ENCODE results near the gene LPXN.

The LPXN gene

GRCh38 chr11:58579192-58580129 lies 3.8 kb upstream of the LPXN start:
- TF ChIP-seq CEBPB (IDR thresholded peaks at IDR 0.05) (peak; percentile 22; the same call in 1 of the 2 replicates), ZBTB7A (IDR thresholded peaks at IDR 0.05; ENCODE audit: low read depth) (peak; percentile 75), NFIC (IDR thresholded peaks at IDR 0.05) (no peak), TEAD4 (IDR thresholded peaks at IDR 0.05) (no peak), TCF12 (IDR thresholded peaks at IDR 0.05; ENCODE audit: low read depth) (peak; percentile 50; the same call in 1 of the 2 replicates), EGR1 (IDR thresholded peaks at IDR 0.05) (no peak), RAD21 (IDR thresholded peaks at IDR 0.05; ENCODE audit: low read depth) (no peak)
- TF ChIP-seq, protein P1, sequence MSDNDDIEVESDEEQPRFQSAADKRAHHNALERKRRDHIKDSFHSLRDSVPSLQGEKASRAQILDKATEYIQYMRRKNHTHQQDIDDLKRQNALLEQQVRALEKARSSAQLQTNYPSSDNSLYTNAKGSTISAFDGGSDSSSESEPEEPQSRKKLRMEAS (IDR thresholded peaks at IDR 0.05): peak; percentile 95
- TF ChIP-seq, protein P2, sequence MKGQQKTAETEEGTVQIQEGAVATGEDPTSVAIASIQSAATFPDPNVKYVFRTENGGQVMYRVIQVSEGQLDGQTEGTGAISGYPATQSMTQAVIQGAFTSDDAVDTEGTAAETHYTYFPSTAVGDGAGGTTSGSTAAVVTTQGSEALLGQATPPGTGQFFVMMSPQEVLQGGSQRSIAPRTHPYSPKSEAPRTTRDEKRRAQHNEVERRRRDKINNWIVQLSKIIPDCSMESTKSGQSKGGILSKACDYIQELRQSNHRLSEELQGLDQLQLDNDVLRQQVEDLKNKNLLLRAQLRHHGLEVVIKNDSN (IDR thresholded peaks at IDR 0.05): peak; percentile 96
- TF ChIP-seq, protein P3, sequence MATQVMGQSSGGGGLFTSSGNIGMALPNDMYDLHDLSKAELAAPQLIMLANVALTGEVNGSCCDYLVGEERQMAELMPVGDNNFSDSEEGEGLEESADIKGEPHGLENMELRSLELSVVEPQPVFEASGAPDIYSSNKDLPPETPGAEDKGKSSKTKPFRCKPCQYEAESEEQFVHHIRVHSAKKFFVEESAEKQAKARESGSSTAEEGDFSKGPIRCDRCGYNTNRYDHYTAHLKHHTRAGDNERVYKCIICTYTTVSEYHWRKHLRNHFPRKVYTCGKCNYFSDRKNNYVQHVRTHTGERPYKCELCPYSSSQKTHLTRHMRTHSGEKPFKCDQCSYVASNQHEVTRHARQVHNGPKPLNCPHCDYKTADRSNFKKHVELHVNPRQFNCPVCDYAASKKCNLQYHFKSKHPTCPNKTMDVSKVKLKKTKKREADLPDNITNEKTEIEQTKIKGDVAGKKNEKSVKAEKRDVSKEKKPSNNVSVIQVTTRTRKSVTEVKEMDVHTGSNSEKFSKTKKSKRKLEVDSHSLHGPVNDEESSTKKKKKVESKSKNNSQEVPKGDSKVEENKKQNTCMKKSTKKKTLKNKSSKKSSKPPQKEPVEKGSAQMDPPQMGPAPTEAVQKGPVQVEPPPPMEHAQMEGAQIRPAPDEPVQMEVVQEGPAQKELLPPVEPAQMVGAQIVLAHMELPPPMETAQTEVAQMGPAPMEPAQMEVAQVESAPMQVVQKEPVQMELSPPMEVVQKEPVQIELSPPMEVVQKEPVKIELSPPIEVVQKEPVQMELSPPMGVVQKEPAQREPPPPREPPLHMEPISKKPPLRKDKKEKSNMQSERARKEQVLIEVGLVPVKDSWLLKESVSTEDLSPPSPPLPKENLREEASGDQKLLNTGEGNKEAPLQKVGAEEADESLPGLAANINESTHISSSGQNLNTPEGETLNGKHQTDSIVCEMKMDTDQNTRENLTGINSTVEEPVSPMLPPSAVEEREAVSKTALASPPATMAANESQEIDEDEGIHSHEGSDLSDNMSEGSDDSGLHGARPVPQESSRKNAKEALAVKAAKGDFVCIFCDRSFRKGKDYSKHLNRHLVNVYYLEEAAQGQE (IDR thresholded peaks at IDR 0.05; ENCODE audit: low read depth): no peak

DNA sequence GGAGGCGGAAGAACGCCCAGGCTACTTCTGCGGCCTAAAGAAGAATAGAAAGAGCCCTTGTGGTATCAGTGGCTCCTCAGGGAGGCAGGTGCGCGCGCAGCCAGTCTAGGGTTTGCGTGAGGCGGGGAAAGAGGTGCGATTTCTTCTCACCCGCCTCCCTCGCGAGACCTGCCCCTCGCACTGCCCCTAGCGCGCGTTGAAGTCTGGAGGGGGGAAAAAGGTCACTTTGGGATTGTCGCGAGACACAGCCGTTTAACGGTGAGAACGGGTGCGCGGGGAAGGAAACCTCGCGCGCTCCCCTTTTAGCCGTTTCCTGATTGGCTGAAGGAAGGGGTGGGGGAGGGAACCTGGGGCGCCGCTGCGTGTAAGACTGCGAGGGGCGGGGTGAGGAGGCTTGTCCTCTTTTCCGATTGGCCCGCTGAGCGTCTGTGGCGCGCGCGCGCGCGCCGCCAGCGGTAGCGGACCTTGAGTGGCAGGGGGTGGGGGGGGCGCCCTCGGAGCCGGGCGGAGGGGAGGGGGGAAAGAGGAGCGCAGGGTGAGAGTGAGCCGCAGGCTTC lies 3.1 kb upstream of the LPXN start, which contains the start of gene ZFP91:
TSS of gene ZFP91 (plus strand) at position 429 of the 557 bp plus-strand sequence. CDS start 219 bp downstream, outside the sequence.
- TF ChIP-seq CREB1 (IDR thresholded peaks at IDR 0.05; ENCODE audit: low read depth): no peak
- TF ChIP-seq YY1 (IDR thresholded peaks at IDR 0.05; ENCODE audit: low read depth): no peak
- no peak; the same call in 1 of the 2 replicates for TF ChIP-seq TAF1 (IDR thresholded peaks at IDR 0.05; ENCODE audit: low read depth)
- no peak for TF ChIP-seq TCF12 (IDR thresholded peaks at IDR 0.05; ENCODE audit: low read depth)
- TF ChIP-seq RAD21 (IDR thresholded peaks at IDR 0.05; ENCODE audit: low read depth): no peak
- TF ChIP-seq EP300 (IDR thresholded peaks at IDR 0.05; ENCODE audit: borderline replicate concordance): no peak
- no peak for TF ChIP-seq TEAD4 (IDR thresholded peaks at IDR 0.05)
- TF ChIP-seq ZBTB7A (IDR thresholded peaks at IDR 0.05; ENCODE audit: low read depth): no peak
- TF ChIP-seq, protein P3 (IDR thresholded peaks at IDR 0.05; ENCODE audit: low read depth): no peak
- TF ChIP-seq, protein P2 (IDR thresholded peaks at IDR 0.05): no peak
- TF ChIP-seq FOXM1 (IDR thresholded peaks at IDR 0.05; ENCODE audit: borderline replicate concordance, low read depth): no peak

DNA sequence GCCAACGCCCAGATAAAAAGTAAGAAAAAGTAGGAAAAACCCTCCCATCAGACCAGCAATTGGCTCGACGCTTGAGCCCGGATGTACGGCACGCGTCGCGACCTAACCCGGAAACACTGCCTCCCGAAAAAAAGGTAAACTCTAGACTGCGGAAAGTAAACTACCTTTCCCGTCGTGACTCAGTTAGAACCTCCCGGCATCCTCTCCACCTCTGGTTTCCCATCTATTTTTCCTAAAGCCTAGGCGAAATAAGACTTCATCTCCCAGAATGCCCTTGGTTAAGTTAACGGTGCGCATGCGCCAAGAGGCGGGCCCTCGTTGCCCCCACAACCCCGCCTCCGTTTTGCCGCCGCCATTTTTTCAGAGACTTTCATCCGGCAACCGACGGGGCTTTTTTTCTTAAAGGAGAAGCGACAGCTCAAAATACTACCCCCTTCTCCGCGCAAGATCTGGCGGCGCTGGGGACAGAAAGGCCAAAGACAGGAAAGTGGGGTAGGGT lies 2.5 kb upstream of the LPXN start:
- TF ChIP-seq CREB1 (IDR thresholded peaks at IDR 0.05; ENCODE audit: low read depth) (peak; percentile 65), TCF12 (IDR thresholded peaks at IDR 0.05; ENCODE audit: low read depth) (peak; percentile 63; the same call in 1 of the 2 replicates), TAF1 (IDR thresholded peaks at IDR 0.05; ENCODE audit: low read depth) (0 out of 2 replicates have a peak, but pooled peaks have one; percentile 31), EP300 (IDR thresholded peaks at IDR 0.05; ENCODE audit: borderline replicate concordance) (no peak), TEAD4 (IDR thresholded peaks at IDR 0.05) (no peak; the same call in 1 of the 2 replicates), YY1 (IDR thresholded peaks at IDR 0.05; ENCODE audit: low read depth) (peak; percentile 88), RAD21 (IDR thresholded peaks at IDR 0.05; ENCODE audit: low read depth) (no peak), NFIC (IDR thresholded peaks at IDR 0.05) (no peak; the same call in 1 of the 2 replicates)
- TF ChIP-seq, protein P1 (IDR thresholded peaks at IDR 0.05): peak; percentile 72

GRCh38 chr11:58577555-58578135 lies 2.0 kb upstream of the LPXN start:
- no peak for TF ChIP-seq FOXM1 (IDR thresholded peaks at IDR 0.05; ENCODE audit: borderline replicate concordance, low read depth)
- no peak for TF ChIP-seq YY1 (IDR thresholded peaks at IDR 0.05; ENCODE audit: low read depth)
- TF ChIP-seq, protein P3 (IDR thresholded peaks at IDR 0.05; ENCODE audit: low read depth): no peak
- no peak for TF ChIP-seq CEBPB (IDR thresholded peaks at IDR 0.05)
- no peak for TF ChIP-seq TEAD4 (IDR thresholded peaks at IDR 0.05)
- no peak for TF ChIP-seq CREB1 (IDR thresholded peaks at IDR 0.05; ENCODE audit: low read depth)
- TF ChIP-seq, protein P2 (IDR thresholded peaks at IDR 0.05): peak; percentile 64
- TF ChIP-seq RAD21 (IDR thresholded peaks at IDR 0.05; ENCODE audit: low read depth): no peak
- peak; percentile 52; the same call in 1 of the 2 replicates for TF ChIP-seq TAF1 (IDR thresholded peaks at IDR 0.05; ENCODE audit: low read depth)
- TF ChIP-seq, protein P1 (IDR thresholded peaks at IDR 0.05): no peak
- no peak for TF ChIP-seq ZBTB7A (IDR thresholded peaks at IDR 0.05; ENCODE audit: low read depth)
- TF ChIP-seq EP300 (IDR thresholded peaks at IDR 0.05; ENCODE audit: borderline replicate concordance): no peak
- TF ChIP-seq NFIC (IDR thresholded peaks at IDR 0.05): peak; percentile 41; the same call in 1 of the 2 replicates
- TF ChIP-seq EGR1 (IDR thresholded peaks at IDR 0.05): no peak
- TF ChIP-seq TCF12 (IDR thresholded peaks at IDR 0.05; ENCODE audit: low read depth): no peak

Data from Ishikawa (cell line).